MM.1S (cell line): ENCODE data around the gene BRIP1.
"Not testable (repeated sequence)": the region's sequence is repeated elsewhere in the genome, so short reads cannot be mapped to it uniquely, and the experiment has no call there.

Source experiments
- EZH2 ChIP-seq: fragments of 300-600 bp; sonication (generic); optimal IDR thresholded peaks from 2 replicates; pipeline ENCODE3; 2017; ENCODE audit warnings: low read depth, mild to moderate bottlenecking, antibody characterized with exemption, low read length, mixed read lengths
- EZH2phosphoT487 ChIP-seq: fragments of 300-600 bp; sonication (generic); IDR thresholded peaks from 2 replicates; pipeline ENCODE4 v1.6.1; 2018; ENCODE audit warnings: antibody characterized with exemption, low read length
- TF ChIP-seq, protein P1 (sequence below): fragments of 300-600 bp; sonication (generic); IDR thresholded peaks from 2 replicates; pipeline ENCODE4 v1.5.1; 2016; ENCODE audit warnings: antibody characterized with exemption, low read length, mixed read lengths

GRCh38 chr17:61826198-61826597 lies 37.1 kb downstream of the BRIP1 start:
- TF ChIP-seq, protein P1, sequence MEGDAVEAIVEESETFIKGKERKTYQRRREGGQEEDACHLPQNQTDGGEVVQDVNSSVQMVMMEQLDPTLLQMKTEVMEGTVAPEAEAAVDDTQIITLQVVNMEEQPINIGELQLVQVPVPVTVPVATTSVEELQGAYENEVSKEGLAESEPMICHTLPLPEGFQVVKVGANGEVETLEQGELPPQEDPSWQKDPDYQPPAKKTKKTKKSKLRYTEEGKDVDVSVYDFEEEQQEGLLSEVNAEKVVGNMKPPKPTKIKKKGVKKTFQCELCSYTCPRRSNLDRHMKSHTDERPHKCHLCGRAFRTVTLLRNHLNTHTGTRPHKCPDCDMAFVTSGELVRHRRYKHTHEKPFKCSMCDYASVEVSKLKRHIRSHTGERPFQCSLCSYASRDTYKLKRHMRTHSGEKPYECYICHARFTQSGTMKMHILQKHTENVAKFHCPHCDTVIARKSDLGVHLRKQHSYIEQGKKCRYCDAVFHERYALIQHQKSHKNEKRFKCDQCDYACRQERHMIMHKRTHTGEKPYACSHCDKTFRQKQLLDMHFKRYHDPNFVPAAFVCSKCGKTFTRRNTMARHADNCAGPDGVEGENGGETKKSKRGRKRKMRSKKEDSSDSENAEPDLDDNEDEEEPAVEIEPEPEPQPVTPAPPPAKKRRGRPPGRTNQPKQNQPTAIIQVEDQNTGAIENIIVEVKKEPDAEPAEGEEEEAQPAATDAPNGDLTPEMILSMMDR: not testable (repeated sequence)
- TF ChIP-seq EZH2phosphoT487, EZH2: not testable (repeated sequence)
